SK-N-SH (cell line): ENCODE data around the gene RAB8A. TPM values are rescaled to one million over a fixed set of nuclear protein-coding genes. Genes with fewer than 3 reads are reported as not detected.

ENCODE experiments used
- CTCF ChIA-PET: fragments of 300-600, 350-600 bp; formaldehyde crosslinking; extraction: SDS; loops from one replicate; lab custom pipeline; 2021; lab: Yijun Ruan, JAX
- POLR2A ChIA-PET: fragments of 350-600 bp; sonication (Branson Sonifier 250); formaldehyde crosslinking; extraction: SDS; loops from one replicate; lab custom pipeline; 2020; ENCODE audit warnings: antibody characterized with exemption, inconsistent platforms; lab: Yijun Ruan, JAX
- DNase-seq: peaks from one replicate; pipeline ENCODE4 v3.0.0; 2012
- H2AFZ ChIP-seq: fragments of 200-600 bp; sonication (generic); 2 replicates; pipeline ENCODE4 v1.8.1; 2016; ENCODE audit warnings: antibody characterized with exemption, mild to moderate bottlenecking, low read depth
- H3F3A ChIP-seq: fragments of 200-600 bp; sonication (generic); replicated peaks from 2 replicates; pipeline ENCODE3; 2016; ENCODE audit warnings: antibody characterized with exemption, mild to moderate bottlenecking; ENCODE audit not compliant: insufficient read depth
- H3K27ac ChIP-seq, 2 experiments: fragments of 200-500 bp in 1 of 2; fragments of 200-600 bp in 1 of 2; sonication (Bioruptor generic) in 1 of 2; sonication (generic), shearing (Covaris generic) in 1 of 2; 2 replicates each; pipeline versions ENCODE4 v1.5.1 to v1.6.1; 2014 to 2016; ENCODE audit warnings: low read depth in 2 of 2, inconsistent platforms in 1 of 2, low read length in 1 of 2, mild to moderate bottlenecking in 1 of 2, mixed read lengths in 1 of 2
- H3K27me3 ChIP-seq: fragments of 200-600 bp; sonication (generic), shearing (Covaris generic); 2 replicates; pipeline ENCODE4 v1.6.1; 2016; ENCODE audit warnings: mixed run types; ENCODE audit not compliant: insufficient read depth
- H3K36me3 ChIP-seq, 2 experiments: fragments of 200-500 bp in 1 of 2; fragments of 200-600 bp in 1 of 2; sonication (Bioruptor generic) in 1 of 2; sonication (generic) in 1 of 2; replicated peaks in 1 of 2; 2 replicates each; pipeline versions ENCODE3 to v1.5.1; 2014 to 2016; ENCODE audit warnings: low read length in 1 of 2, mild to moderate bottlenecking in 1 of 2; ENCODE audit not compliant: insufficient read depth in 2 of 2, control insufficient read depth in 1 of 2
- H3K4me1 ChIP-seq, 2 experiments: fragments of 200-500 bp in 1 of 2; fragments of 200-600 bp in 1 of 2; sonication (Bioruptor generic) in 1 of 2; sonication (generic), shearing (Covaris generic) in 1 of 2; 2 replicates each; pipeline versions ENCODE4 v1.5.1 to v1.6.1; 2014 to 2016; ENCODE audit warnings: low read depth in 1 of 2, low read length in 1 of 2, mixed run types in 1 of 2; ENCODE audit not compliant: insufficient read depth in 2 of 2, control insufficient read depth in 1 of 2
- H3K4me2 ChIP-seq: fragments of 200-600 bp; sonication (generic), shearing (Covaris generic); 2 replicates; pipeline ENCODE4 v1.6.1; 2017; ENCODE audit warnings: mixed run types
- H3K4me3 ChIP-seq, 2 experiments: fragments of 200-500 bp in 1 of 2; fragments of 200-600 bp in 1 of 2; sonication (Bioruptor generic) in 1 of 2; sonication (generic), shearing (Covaris generic) in 1 of 2; 2 replicates each; pipeline versions ENCODE4 v1.5.1 to v1.8.1; 2014 to 2016; ENCODE audit warnings: low read depth in 2 of 2, inconsistent platforms in 1 of 2, low read length in 1 of 2, mild to moderate bottlenecking in 1 of 2, mixed read lengths in 1 of 2, moderate library complexity in 1 of 2
- H3K79me2 ChIP-seq: fragments of 200-600 bp; sonication (generic); 2 replicates; pipeline ENCODE4 v1.8.1; 2017; ENCODE audit warnings: mild to moderate bottlenecking; ENCODE audit not compliant: insufficient read depth
- H3K9ac ChIP-seq: fragments of 200-600 bp; sonication (generic); 2 replicates; pipeline ENCODE4 v1.6.1; 2017; ENCODE audit warnings: mixed run types
- H3K9me2 ChIP-seq: fragments of 200-600 bp; sonication (generic); 2 replicates; pipeline ENCODE4 v1.6.1; 2017; ENCODE audit warnings: mixed run types
- H3K9me3 ChIP-seq: fragments of 200-600 bp; sonication (generic); 2 replicates; pipeline ENCODE4 v1.6.1; 2017; ENCODE audit warnings: mixed run types, mild to moderate bottlenecking, moderate library complexity
- H4K20me1 ChIP-seq: fragments of 200-600 bp; sonication (generic); 2 replicates; pipeline ENCODE4 v1.6.1; 2017; ENCODE audit warnings: mild to moderate bottlenecking, mixed run types; ENCODE audit not compliant: insufficient read depth
- CHD2 ChIP-seq: fragments of 150-350 bp; IDR thresholded peaks from 2 replicates; pipeline ENCODE4 v1.6.1; 2018; ENCODE audit warnings: low read length; ENCODE audit not compliant: partially characterized antibody
- FOXJ3 ChIP-seq: sonication (generic); formaldehyde crosslinking; IDR thresholded peaks from 2 replicates; pipeline ENCODE4 v1.5.1; 2020; ENCODE audit warnings: mild to moderate bottlenecking, missing genetic modification reagents
- FOXM1 ChIP-seq: IDR thresholded peaks from 2 replicates; pipeline ENCODE4 v1.4.0; 2012; ENCODE audit warnings: low read depth, mild to moderate bottlenecking
- MEF2A ChIP-seq: IDR thresholded peaks from 2 replicates; pipeline ENCODE4 v1.4.0; 2012; ENCODE audit warnings: low read depth, borderline replicate concordance
- NRF1 ChIP-seq: IDR thresholded peaks from 2 replicates; pipeline ENCODE4 v1.6.1; 2012; ENCODE audit warnings: low read depth, mild to moderate bottlenecking, low read length
- POLR2AphosphoS5 ChIP-seq: IDR thresholded peaks from 2 replicates; pipeline ENCODE4 v1.6.1; 2012; ENCODE audit warnings: low read depth, low read length
- RAD21 ChIP-seq: IDR thresholded peaks from 2 replicates; pipeline ENCODE4 v1.6.1; 2012; ENCODE audit warnings: mild to moderate bottlenecking, low read length
- RXRA ChIP-seq: IDR thresholded peaks from 2 replicates; pipeline ENCODE4 v1.4.0; 2012; ENCODE audit warnings: low read depth, mild to moderate bottlenecking, borderline replicate concordance
- SMC3 ChIP-seq: IDR thresholded peaks from 2 replicates; pipeline ENCODE4 v1.6.1; 2012; ENCODE audit warnings: low read depth, low read length, improper control_type of control experiment
- TAF1 ChIP-seq: IDR thresholded peaks from 2 replicates; pipeline ENCODE4 v1.6.1; 2012; ENCODE audit warnings: low read depth, mild to moderate bottlenecking, low read length, moderate library complexity, borderline replicate concordance
- TEAD4 ChIP-seq: IDR thresholded peaks from 2 replicates; pipeline ENCODE4 v1.4.0; 2012; ENCODE audit warnings: mild to moderate bottlenecking, borderline replicate concordance; ENCODE audit not compliant: insufficient read depth
- YY1 ChIP-seq: IDR thresholded peaks from 2 replicates; pipeline ENCODE4 v1.4.0; 2012; ENCODE audit warnings: low read depth, mild to moderate bottlenecking
- WGBS: methylation state at CpG from one replicate; pipeline ENCODE4 v1.1.6; 2017; ENCODE audit warnings: low lambda C conversion rate; 5-methylcytosine and 5-hydroxymethylcytosine counted together
- polyA plus RNA-seq, 3 experiments: library from polyadenylated mRNA; depleted of rRNA; stranded (reverse); fragments of >200 nt; gene quantifications; 2 replicates each; pipeline ENCODE4 v1.2.3, GENCODE V29; 2012
- TF ChIP-seq, protein P1 (sequence below): IDR thresholded peaks from 2 replicates; pipeline ENCODE4 v1.4.0; 2012; ENCODE audit warnings: low read depth, borderline replicate concordance
- TF ChIP-seq, protein P2 (sequence below): fragments of 200-600 bp; sonication (generic); IDR thresholded peaks from 2 replicates; pipeline ENCODE4 v1.6.1; 2017; ENCODE audit warnings: antibody characterized with exemption, mild to moderate bottlenecking, moderate library complexity

RAB8A gene
- polyA plus RNA-seq, 1 of the 3 experiments (the other 2 are of a cell fraction) = 55.2 TPM

DNA sequence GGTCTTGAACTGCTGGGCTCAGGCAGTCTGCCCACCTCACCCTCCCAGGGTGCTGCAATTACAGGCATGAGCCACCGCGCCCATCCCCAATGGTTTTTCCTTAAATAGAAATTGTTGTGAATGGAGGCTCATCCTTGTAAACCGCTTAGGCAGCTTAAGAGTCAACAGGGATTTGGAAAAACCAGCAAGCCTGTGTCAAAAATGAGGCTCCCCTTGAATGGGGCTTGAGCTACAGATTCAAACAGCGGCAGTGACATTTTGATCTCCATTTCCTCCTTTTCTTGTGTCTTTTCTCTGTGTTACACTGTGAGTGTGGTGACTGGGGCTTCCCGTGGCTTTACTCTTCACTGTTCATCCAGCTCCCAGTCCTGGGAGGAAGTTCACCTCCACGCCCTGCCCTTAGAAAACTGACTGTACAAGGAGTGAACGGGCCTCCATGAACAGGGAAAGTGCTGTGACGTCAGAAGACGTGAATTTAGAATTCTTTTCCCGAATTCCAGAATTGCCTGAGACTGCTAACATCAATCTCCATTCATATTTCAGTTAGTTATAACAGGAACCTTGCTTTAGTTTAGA is 15.3 kb upstream of the RAB8A start:
- whole genome bisulfite sequencing = 98% methylated on average over 10 of the region's 10 CpGs
- H3K4me3 ChIP-seq = no peak overlapping the region
- POLR2A ChIA-PET = interaction anchor here (0.5 to 1.3 kb wide), 4 partner anchors 12 to 29 kb away, joined by 4 read pairs; partner anchors contain the start of gene TPM4
- no peaks in the 10 kb centered on the region for H3K9me3 ChIP-seq
- DNase-seq = no peak
- H3K36me3 ChIP-seq = peaks cover 43 to 97% of the 10 kb centered on the region in 2 experiments
- H4K20me1 ChIP-seq = peaks cover 45% of the 10 kb centered on the region; the same call in 1 of the 2 replicates
- H3K27me3 ChIP-seq = no peaks in the 10 kb centered on the region
- H3K79me2 ChIP-seq = peaks cover 41% of the 10 kb centered on the region; the same call in 1 of the 2 replicates
- CTCF ChIA-PET = interaction anchor here (0.7 to 4.4 kb wide), 5 partner anchors 12 to 55 kb away, joined by 3 to 15 read pairs (median 7); no protein-coding TSS in a partner anchor
- H2AFZ ChIP-seq = no peak overlapping the region
- H3K4me1 ChIP-seq = no peaks in the 10 kb centered on the region
- no peak overlapping the region for H3K9ac ChIP-seq
- no peak overlapping the region for H3K27ac ChIP-seq
- H3K4me2 ChIP-seq = no peak overlapping the region
- H3F3A ChIP-seq = peaks cover 58% of the 10 kb centered on the region
- TF ChIP-seq TAF1 = no peak
- 0 out of 2 replicates have a peak, but pooled peaks have one; percentile 7 for TF ChIP-seq POLR2AphosphoS5
- no peaks in the 10 kb centered on the region for H3K9me2 ChIP-seq

DNA sequence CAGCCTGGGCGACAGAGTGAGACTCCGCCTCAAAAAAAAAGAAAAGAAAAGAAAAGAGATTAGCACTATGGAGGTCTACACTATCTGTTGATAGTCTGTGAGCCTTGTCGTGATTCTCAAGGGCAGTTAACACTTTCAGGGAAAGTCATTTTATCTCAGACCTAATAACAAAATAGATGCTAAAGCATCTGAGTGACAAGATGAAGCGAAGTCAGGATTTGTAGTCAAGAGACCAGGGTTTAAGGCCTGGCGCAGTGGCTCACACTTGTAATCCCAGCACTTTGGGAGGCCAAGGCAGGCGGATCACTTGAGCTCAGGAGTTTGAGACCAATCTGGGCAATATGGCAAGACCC is 13.3 kb upstream of the RAB8A start:
- Histone ChIP-seq H3K9me2 (no peaks in the 10 kb centered on the region), H3K9me3 (no peaks in the 10 kb centered on the region), H3K27ac (no peak overlapping the region), H2AFZ (no peak overlapping the region), H3F3A (peaks cover 73% of the 10 kb centered on the region), H3K4me3 (no peak overlapping the region), H3K4me1 (no peaks in the 10 kb centered on the region), H3K27me3 (no peaks in the 10 kb centered on the region), H3K4me2 (no peak overlapping the region), H3K79me2 (peaks cover 22% of the 10 kb centered on the region; the same call in 1 of the 2 replicates), H4K20me1 (peaks cover 40% of the 10 kb centered on the region; the same call in 1 of the 2 replicates), H3K9ac (no peak overlapping the region), H3K36me3 (peaks cover 52 to 97% of the 10 kb centered on the region in 2 experiments)
- ChIA-PET CTCF (interaction anchor here (1.3 to 4.4 kb wide), 3 partner anchors 13 to 36 kb away, joined by 5 to 15 read pairs (median 6); no protein-coding TSS in a partner anchor), POLR2A (no interaction called here)
- WGBS = 92% methylated on average over 6 of the region's 6 CpGs
- no peak for DNase-seq
- no peak for TF ChIP-seq FOXM1
- TF ChIP-seq FOXJ3 = no peak
- TF ChIP-seq, protein P1, sequence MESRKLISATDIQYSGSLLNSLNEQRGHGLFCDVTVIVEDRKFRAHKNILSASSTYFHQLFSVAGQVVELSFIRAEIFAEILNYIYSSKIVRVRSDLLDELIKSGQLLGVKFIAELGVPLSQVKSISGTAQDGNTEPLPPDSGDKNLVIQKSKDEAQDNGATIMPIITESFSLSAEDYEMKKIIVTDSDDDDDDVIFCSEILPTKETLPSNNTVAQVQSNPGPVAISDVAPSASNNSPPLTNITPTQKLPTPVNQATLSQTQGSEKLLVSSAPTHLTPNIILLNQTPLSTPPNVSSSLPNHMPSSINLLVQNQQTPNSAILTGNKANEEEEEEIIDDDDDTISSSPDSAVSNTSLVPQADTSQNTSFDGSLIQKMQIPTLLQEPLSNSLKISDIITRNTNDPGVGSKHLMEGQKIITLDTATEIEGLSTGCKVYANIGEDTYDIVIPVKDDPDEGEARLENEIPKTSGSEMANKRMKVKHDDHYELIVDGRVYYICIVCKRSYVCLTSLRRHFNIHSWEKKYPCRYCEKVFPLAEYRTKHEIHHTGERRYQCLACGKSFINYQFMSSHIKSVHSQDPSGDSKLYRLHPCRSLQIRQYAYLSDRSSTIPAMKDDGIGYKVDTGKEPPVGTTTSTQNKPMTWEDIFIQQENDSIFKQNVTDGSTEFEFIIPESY = no peak

DNA sequence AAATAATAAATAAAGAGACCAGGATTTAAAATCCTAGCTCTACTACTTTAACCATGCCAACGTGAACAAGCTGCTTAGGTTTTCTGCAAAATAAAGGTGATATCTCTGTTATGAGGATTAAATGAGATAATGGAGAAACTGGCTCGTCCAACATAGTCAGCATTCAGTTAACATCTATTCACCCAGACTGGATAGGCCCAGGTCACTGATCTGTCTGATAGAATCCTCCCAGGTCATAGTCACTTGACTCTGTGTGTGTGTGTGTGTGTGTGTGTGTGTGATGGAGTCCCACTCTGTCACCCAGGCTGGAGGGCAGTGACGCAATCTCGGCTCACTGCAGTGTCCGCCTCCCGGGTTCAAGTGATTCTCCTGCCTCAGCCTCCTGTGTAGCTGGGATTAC is 12.9 kb upstream of the RAB8A start:
- no peak overlapping the region for H3K4me2 ChIP-seq
- CTCF ChIA-PET = interaction anchor here (1.3 to 4.4 kb wide), 2 partner anchors 12 to 36 kb away, joined by 5 to 15 read pairs; no protein-coding TSS in a partner anchor
- H3K9me2 ChIP-seq = no peaks in the 10 kb centered on the region
- H4K20me1 ChIP-seq = peaks cover 40% of the 10 kb centered on the region; the same call in 1 of the 2 replicates
- H3K4me1 ChIP-seq = no peaks in the 10 kb centered on the region
- no peak overlapping the region for H3K27ac ChIP-seq
- peaks cover 48 to 96% of the 10 kb centered on the region in 2 experiments for H3K36me3 ChIP-seq
- peaks cover 73% of the 10 kb centered on the region for H3F3A ChIP-seq
- H3K9ac ChIP-seq = no peak overlapping the region
- TF ChIP-seq TEAD4 (no peak), YY1 (no peak), RXRA (no peak), NRF1 (no peak), CHD2 (no peak), POLR2AphosphoS5 (no peak), RAD21 (no peak), SMC3 (no peak), MEF2A (no peak)
- TF ChIP-seq, protein P2, sequence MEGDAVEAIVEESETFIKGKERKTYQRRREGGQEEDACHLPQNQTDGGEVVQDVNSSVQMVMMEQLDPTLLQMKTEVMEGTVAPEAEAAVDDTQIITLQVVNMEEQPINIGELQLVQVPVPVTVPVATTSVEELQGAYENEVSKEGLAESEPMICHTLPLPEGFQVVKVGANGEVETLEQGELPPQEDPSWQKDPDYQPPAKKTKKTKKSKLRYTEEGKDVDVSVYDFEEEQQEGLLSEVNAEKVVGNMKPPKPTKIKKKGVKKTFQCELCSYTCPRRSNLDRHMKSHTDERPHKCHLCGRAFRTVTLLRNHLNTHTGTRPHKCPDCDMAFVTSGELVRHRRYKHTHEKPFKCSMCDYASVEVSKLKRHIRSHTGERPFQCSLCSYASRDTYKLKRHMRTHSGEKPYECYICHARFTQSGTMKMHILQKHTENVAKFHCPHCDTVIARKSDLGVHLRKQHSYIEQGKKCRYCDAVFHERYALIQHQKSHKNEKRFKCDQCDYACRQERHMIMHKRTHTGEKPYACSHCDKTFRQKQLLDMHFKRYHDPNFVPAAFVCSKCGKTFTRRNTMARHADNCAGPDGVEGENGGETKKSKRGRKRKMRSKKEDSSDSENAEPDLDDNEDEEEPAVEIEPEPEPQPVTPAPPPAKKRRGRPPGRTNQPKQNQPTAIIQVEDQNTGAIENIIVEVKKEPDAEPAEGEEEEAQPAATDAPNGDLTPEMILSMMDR = no peak
- TF ChIP-seq, all 33 proteins: peak for 0
- H3K9me3 ChIP-seq = no peaks in the 10 kb centered on the region
- H3K4me3 ChIP-seq = no peak overlapping the region
- DNase-seq = no peak
- POLR2A ChIA-PET = no interaction called here
- peaks cover 22% of the 10 kb centered on the region; the same call in 1 of the 2 replicates for H3K79me2 ChIP-seq
- no peak overlapping the region for H2AFZ ChIP-seq
- WGBS = 98% methylated on average over 2 of the region's 6 CpGs
- H3K27me3 ChIP-seq = no peaks in the 10 kb centered on the region
